Stimulated activated CD4-positive, alpha-beta T cell treated with anti-CD3 and anti-CD28 coated beads, Interleukin-4, amount 100 ng/mL, for 48 hours (primary cell): Measurements from ENCODE around the gene ANKRD28.
"Not testable (repeated sequence)": the region's sequence is repeated elsewhere in the genome, so short reads cannot be mapped to it uniquely, and the experiment has no call there.

ENCODE experiments used
- DNase-seq, 2 donors: peaks; one replicate each; pipeline ENCODE4 v3.0.0-alpha.2; 2020; ENCODE audit warnings: low read depth in 2 of 2

ANKRD28 gene

DNA sequence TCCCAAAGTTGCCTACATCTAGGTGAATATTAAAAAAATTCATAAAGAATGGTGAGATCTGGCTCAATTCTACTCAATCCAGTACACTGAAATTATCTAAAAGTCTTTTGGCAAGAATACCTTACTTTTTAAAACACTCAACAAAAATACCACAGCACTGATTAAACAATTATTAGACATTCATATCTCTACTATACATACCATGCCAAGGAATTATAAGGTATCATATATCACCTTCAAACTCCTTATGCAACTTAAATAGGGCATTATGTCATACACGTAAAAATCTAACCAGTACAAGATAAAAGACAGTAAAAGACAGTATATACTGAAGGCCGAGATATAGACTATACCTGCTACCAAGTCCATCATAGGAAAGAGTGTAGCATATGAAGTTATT is 6.1 kb upstream of the ANKRD28 start:
- no peak for DNase-seq

DNA sequence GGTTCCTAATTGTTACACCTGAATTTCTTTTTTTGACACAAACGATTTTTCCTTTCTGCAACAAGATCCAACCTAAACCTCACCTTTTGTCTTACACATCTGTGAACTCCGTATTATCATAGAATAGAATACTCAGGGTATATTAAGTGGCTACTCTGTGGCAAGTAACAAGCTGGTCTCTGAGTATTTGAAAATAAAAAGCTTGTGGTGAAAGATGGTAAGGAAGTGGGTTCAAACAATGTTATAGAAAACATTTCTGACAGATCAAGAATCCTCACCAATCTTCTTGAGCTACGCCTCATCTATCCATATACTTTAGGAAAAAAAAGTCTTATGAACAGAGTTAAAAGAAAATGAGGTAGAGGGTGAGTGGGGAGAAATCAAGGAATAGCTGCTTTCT is 3.5 kb upstream of the ANKRD28 start:
- no peak for DNase-seq

DNA sequence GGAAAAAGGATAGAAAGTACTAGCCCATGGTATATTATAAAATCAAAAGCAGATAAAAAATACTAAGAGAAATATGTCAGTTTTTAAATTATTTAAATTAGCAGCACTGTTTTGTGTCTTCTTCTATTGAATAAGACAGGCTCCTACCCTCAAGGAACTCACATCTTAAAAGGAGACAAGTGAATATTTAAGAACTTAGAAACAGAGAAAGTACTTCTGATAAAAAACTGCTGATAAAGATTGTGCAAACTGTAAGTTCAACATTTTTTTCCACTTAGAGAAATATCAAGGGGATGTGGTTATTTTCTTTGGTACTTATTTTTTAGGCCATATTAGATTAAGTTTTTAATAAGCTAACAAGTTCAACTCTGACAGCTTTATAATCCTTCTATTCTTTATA is 3.0 kb upstream of the ANKRD28 start:
- no peak for DNase-seq

DNA sequence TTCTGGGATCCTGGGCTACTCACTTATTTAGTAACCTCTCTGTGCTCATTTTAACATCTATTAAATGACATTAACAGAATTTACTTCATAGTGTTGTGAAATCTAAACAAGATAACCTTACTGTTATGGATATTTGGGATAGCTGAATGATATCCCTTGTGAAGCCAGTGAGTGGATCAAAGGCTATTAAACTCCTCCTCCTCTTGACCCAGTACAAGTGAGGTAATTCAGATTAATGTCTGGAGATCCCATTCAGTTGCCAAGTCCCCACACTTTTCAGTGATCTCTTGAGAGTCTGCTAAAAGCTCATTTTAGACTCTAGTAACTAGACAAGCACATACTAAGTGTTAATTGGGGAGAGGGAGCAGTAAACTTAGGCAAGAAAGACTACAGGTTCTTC is 2.5 kb upstream of the ANKRD28 start:
- DNase-seq = no peak

DNA sequence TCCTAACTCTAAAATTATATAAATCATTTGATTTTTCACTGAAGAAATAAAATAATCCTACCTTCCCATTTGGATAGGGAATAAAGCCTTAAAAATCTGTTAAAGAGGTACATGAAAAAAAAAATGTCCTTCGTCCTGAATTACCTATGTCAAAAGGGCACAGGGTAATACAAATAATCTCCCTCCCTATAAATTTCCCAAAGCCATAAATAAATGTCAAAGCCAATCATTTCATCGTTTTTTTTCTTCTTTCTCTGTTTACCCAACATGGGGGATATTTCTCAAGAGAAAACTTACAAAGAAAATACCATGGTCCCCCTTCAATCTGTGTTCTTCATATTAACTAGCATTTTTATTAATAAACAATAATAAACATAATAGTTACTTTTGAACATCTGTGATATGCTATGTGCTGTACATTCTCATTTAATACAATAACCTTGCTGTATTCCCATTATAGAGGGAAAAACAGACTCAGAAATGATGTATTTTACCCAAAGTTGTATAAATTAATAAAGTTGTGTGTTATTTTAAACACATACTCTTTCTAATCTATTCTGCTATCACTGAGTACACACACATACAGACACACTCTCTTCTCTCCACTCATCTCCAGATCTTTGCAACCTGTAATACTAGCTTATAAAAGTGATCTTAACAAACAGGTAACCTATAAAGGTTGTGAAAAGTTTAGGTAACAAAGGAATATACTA is 910 bp upstream of the ANKRD28 start:
- no peak for DNase-seq

DNA sequence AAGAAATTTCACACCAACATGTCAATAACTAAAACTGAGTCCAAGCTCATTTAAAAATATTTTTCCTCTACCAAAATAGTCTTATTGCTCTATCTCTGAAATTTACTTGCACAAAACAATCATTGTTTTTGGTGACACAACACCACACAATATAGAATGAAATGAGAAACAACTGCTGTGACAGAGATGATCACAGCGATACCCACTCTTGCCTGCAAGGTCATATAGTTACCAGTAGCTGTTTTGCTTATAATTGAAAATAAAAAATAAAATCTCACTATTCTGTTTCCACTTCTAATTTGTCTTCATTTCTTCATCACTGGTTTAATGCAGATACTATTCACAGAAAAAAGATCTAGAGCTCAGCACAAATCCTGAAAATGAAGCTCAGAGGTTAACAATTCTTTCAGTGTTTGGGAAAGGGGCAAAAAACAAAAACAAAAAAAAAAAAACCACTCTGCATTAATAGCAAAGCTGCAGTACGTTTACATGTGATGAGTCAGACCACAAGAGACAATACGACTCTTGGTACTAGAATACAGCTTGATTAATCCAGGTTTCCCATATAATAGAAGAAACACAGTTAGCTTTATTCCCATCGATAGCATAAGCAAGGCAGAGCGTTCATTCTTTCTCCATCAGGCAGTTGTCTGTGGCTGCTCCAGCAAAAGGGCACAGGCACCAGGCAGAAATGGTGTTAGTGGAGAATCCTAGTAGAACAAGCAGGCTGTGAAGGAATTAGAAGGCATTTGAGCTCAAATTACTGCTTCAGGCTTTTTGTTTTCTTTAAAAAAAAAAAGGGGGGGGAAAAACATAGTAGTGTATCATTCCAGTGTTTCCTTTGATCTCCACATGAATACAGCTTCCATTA is 773 bp downstream of the ANKRD28 start:
- no peak for DNase-seq

DNA sequence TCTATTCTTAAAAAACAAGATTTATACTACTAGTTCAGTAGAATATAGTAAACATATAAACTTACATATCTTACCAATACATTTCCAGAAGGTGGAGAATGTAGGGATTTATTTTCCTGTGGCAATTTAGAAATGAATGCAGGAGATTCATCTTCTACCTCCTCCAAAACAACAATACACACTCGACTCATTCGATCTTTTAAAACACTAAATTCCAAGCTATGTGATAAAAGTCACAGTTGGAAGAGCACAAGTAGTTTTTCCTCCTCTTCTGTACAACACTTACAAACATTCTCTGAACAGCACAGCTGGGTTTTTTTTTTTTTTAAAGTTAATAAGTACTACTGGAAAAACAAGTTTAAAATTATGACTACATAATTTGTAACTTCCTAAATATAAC is 1.4 kb downstream of the ANKRD28 start:
- no peak for DNase-seq

DNA sequence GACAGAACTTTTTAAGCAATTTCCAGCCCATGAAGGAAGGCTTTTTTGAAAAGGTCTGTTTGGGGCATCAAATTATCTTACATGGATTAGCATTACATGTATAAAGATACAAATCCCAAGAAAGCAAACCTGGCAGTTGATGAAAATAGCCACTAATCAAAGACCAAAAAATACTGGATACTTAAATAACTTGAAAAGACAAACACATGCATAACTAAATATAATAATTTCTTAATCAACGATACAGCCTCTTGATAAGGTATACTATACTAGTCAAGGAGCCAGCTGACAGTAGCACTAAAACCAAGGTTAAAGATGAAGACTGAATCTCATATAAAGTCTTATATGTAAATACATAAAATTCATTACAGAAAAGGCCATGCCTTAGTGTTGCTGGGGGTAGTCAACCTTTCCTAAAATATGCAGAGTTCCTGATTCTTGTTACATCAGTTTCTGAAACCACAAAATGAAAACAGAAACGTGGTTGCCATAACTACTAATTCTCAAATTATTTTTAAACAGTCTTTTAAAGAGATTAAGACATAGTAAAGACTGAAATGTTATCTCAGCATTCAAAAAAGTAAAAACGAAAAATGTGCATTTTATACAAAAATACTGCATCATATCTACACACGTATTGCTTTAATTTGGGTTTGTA is 2.0 kb downstream of the ANKRD28 start:
- DNase-seq = no peak

DNA sequence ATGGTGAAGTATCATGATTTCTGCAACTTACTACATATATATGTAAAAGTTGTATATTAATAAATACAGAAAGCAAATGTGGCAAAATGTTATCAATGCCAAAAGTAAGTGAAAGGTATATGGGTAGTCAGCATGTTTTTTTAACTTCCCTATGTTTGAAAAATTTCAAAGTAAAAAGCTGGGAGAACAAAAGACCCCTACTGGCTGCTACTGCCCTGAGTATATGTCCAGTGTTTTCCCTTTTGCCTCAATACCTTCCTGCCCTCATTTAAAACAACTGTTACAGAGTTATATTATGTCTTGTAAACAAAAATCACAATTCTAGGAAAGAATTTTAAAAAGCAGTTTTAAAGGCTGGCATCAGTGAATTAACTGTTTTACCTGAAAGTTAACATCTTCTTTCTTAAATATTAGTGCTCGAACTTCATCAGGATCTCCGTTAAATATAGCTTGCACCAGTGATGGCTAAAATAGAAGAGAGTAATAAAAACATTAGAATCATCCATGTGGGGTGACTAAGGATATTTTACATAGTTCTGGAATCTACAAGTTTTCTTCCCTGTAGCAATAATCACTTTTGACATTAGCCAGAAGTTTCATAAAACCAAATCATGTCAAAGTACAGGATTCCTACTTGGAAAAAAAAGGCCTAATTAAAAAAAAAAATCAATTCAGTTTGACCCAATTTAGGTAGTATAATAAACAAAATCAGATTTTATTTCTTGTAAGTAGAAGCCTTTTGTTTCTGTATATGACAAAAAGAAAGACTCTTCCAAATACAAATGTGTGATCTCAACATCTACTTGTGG is 2.7 kb downstream of the ANKRD28 start:
- DNase-seq = no peak

DNA sequence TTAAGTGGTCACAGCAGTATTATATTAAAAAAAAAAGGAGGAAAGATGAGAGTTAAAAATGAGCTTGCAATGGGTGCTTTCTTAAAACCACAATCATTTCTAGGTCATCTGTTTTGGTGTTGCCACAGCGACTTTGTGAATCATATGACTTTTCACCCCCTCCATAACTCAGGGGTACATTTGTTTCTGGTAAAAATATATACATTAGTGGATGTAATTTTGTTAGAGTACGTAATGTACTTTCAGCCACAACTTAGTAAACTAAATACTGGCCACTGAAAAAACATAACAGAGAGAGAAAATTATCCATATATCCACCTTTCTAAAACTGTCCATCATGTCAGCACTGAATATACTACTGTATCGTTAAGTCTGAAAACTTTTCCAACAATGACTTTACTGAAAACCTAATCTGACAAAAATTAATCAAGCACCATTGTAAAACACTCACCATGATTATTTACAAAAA is 3.4 kb downstream of the ANKRD28 start:
- no peak for DNase-seq

DNA sequence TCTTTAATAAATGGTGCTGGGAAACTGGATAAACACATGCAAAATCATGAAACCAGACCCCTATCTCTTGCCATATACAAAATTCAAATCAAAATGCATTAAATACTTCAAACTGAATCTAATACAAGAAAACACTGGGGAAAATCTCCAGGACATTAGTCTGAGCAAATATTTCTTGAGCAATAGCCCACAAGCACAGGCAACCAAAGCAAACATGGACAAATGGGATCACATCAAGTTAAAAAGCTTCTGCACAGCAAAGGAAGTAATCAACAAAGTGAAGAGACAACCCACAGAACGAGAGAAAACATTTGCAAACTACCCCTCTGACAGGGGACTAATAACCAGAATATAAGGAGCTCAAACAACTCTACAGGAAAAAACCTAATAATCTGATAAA is 6.3 kb downstream of the ANKRD28 start:
- no peak for DNase-seq

DNA sequence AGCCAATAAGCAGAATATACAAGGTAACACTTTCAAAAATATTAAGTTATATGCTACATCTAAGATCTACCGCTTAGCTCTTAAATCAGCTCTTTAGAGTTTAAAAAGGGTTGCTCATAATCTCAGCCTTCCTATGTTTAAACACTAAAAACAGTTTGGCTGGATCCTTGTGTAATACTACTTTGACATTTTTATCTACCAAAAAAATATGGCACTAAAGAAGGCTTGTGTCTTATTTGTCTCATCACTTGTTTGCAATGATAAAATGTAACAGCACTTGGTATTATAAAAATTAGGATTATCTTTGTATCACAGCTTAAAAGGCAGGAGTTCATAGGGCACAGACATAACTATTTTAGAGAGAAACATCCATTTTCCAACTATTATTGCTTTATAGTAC is 9.8 kb downstream of the ANKRD28 start:
- no peak for DNase-seq

DNA sequence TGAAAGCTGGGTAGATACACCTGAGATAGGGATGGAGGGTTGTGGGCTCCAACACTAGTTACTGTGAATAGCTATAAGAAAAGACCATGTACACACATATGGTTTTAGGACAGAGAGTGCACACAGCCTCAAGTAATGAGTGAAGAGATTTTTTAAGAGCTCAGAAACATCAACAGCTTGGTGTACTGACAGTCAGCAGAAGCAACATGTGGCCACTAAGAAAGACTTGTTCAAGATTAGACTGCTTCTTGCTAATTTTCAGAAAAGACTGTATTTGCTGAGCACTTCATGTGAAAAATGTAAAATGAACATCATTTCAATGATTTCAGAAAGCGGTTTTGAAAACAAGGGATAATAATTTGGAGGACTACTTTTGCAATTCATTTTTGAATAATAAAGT is 10.3 kb downstream of the ANKRD28 start:
- no peak for DNase-seq

DNA sequence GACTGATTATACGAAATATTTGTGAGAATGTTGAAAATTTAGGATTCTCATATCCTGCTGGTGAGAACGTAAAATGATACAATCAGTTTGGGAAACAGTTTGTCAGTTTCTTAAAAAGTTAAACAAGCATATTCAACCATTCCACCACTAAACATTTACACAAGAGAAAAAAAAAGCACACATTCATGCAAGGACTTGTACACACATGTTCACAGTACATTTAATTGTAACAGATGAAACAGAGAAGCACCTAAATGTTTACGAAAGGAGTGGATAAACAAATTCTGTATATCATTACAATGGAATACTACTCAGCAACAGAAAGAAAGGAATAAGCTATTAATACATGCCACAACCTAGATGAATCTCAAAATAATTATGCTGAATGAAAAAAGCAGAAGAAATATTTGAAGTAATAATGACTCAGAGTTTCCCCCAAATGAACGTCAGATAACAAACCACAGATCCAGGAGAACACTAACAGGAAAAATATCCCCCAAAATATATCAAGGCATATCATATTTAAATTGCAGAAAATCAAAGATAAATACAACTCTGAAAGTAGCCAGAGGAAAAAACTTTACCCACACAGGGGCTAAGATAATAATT is 14.3 kb downstream of the ANKRD28 start:
- no peak for DNase-seq

DNA sequence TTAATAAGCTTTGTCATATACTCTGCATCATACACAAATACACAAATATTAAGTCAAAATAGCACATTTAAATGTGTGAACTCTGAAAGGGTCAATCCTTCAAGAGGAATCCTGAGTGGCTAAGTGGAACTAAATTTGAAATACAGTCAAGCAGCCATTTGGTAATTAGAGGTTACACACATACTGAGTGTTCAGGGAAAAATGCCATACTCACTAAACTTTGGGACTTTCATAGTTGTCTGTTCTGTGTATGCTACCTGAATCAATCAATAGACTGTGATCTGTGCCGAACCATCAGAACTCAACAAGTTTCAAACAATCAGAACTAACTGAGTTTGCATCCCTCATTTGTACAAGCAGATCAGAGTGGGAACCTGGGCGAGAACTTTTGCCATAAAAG is 15.3 kb downstream of the ANKRD28 start:
- DNase-seq = no peak

DNA sequence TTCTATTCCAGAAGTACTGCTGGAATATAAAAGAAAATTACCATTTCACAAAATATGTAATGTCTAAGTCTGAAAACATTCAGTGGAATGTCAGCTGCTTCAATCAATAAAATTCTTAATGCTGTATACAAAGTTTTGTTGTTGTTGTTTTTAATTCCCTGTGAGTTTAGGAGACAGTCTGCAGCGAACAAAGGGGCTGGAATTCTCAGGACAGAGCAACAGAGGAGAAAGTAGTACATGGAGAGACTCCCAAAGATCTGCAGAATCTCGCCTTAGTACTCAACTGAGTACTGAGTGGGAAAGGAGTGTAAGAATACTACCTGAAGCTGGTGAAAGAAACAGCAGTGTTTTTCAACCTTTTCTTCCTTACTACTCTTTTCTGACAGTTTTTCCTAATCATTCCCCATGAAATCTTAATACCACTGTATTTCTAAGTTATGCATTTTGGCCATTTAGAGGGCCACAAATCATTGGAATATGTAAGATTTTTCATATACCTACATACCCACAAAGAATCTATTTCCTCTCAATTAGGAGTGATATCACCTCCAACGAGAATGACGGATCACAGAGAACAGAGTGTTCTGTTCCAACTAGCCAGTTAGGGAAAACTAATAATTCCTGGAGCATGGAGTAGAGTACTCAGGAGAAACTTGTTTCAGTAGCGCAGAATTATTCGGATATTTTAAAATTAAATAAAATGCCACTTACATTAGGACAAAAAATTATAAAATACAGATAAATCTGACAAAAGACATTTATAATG is 16.0 kb downstream of the ANKRD28 start:
- no peak for DNase-seq

DNA sequence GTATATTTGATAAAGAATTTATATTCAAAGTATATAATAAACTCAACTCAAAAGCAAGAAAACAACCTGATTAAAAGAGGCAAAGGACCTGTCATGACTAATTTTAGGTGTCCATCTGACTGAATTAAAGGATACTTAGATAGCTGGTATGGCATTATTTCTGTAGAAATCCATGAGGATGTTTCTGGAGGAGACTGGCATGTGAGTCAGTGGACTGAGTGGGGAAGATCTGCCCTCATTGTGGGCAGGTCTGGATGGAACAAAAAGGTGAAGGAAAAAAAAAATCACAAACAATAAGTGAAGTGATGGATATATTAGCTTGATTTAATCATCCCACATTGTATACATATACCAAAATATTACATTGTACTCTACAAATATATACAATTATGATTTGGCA is 16.6 kb downstream of the ANKRD28 start:
- no peak for DNase-seq

DNA sequence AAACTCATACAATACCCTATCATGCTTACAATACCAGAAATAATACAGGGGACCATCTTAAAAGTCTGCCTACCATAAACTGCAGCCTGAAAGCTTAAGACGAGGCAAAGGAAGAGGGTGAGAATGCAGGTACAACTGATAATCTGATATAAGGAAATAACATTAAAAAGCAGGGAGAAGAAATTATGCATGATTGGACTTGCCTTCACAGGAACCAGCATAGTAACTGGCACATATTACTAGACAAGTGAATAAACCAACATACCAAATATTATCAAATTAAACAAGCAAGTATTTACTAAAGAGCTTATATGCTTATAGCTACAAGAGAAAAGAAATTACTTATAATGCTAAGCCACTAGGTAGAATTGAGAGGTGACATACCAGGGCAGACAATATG is 18.7 kb downstream of the ANKRD28 start:
- no peak for DNase-seq

DNA sequence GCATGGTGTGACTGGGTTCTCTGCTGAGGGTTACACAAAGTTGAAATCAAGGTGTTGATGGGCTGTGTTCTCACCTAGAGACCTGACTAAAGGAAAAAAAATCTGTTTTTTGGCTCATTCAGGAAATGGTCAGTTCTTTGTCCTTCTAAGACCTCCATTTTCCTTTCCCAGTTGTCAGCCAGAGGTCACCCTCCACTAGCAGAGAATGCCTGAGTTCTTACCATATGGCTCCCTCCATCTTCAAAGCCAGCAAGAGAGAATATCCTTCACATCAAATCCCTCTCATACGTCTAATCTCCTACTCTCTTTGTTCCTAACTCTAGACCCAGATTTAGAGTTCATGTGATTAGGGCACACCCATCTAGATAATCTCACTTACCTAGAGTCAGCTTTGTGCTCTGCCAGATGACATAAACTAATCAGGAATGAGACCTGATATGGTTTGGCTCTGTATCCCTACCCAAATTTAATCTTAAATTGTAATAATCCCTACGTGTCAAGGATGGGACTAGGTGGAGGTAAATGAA is 19.4 kb downstream of the ANKRD28 start:
- no peak for DNase-seq

DNA sequence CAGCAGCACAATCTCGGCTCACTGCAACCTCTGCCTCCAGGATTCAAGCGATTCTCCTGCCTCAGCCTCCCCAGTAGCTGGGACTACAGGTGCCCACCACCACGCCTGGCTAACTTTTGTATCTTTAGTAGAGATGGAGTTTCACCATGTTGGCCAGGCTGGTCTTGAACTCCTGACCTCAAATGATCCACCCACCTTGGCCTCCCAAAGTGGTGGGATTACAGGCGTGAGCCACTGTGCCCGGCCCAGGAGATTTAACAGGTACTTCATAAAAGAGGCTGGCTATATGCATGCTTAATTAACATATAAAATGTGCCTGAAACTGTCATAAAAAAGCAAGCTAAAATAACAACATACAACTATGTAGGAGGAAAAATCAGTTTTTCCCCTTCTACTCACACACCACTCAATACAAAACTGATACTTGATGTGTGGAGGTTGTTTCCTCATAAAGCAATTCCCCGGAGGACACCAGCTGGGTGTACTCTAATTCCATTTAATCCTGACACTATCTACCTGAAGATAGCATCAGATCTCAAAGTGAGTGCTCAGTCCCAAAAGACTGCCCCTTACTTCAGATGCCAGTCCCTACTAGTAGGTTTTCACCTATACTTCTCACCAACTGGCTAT is 22.7 kb downstream of the ANKRD28 start:
- DNase-seq = not testable (repeated sequence)
